ENCODE results near the gene RASGEF1B. TPM values are rescaled to one million over a fixed set of nuclear protein-coding genes. Genes with fewer than 3 reads are reported as not detected.

RASGEF1B gene
- total and polyA plus RNA-seq, 9 of the 15 experiments (the other 6 are each of a cell fraction or from before 2014, with no cell fraction given) = 0.04 to 0.57 (median 0.22) TPM

GRCh38 chr4:81471588-81472280 lies at the start of gene RASGEF1B (continued):
- TF ChIP-seq ZBTB49 (CRISPR knock-in tag; IDR thresholded peaks at IDR 0.05; ENCODE audit: borderline replicate concordance) (no peak), FOXJ3 (CRISPR knock-in tag; IDR thresholded peaks at IDR 0.05) (no peak), NCOA4 (IDR thresholded peaks at IDR 0.05; ENCODE audit: partially characterized antibody) (no peak)

- H3K9ac ChIP-seq (ENCODE audit: insufficient read depth in 1 of 2, low read depth in 2 of 2, low read length in 2 of 2) = no peak overlapping the region
- ATAC-seq = no peak
- no peaks in the 10 kb centered on the region for H3K4me1 ChIP-seq (replicated peaks in 1 of 2; ENCODE audit: control insufficient read depth in 2 of 2, insufficient read depth in 2 of 2, low read length in 2 of 2)
- H2AFZ ChIP-seq (ENCODE audit: low read depth, low read length) = no peak overlapping the region
- FAIRE-seq = no peak
- no peaks in the 10 kb centered on the region for H3K9me3 ChIP-seq (replicated peaks; ENCODE audit: control insufficient read depth, insufficient read depth, low read depth, low read length)
- no peaks in the 10 kb centered on the region for H3K9me1 ChIP-seq (ENCODE audit: control insufficient read depth, insufficient read depth, low read length)
- WGBS (ENCODE audit: insufficient coverage, low coverage, missing lambda C conversion rate) = 2% methylated on average over 6 of the region's 6 CpGs
- no peaks in the 10 kb centered on the region for H3K27me3 ChIP-seq (ENCODE audit: control insufficient read depth in 2 of 2, insufficient read depth in 2 of 2, low read length in 2 of 2)
- no peak overlapping the region for H3K4me2 ChIP-seq (ENCODE audit: insufficient read depth, low read length)
- no peaks in the 10 kb centered on the region for H3K79me2 ChIP-seq (ENCODE audit: control insufficient read depth, insufficient read depth, low read length)
- in situ Hi-C loops (cut with MboI) = no loop called here
- DNase-seq (ENCODE audit: extremely low read depth in 1 of 4, low spot score in 3 of 4) = no peak
- BruUV-seq (replicated peaks) = no TSS peak
- ChIA-PET CTCF (ENCODE audit: low intra/inter-chr PET ratio) (no interaction called here), POLR2A (interaction anchor here (0.6 kb wide), 1 partner anchor 1484 kb away, joined by 3 read pairs; no protein-coding TSS in a partner anchor)
- no peak overlapping the region for H3K27ac ChIP-seq (ENCODE audit: extremely low read depth, low read depth, low read length)
- H3K4me3 ChIP-seq = no peak overlapping the region
- intact Hi-C loops (cut with micrococcal nuclease) = no loop called here
- H4K20me1 ChIP-seq (replicated peaks; ENCODE audit: control insufficient read depth, insufficient read depth, low read length) = no peaks in the 10 kb centered on the region
- no peaks in the 10 kb centered on the region for H3K36me3 ChIP-seq (ENCODE audit: control insufficient read depth, insufficient read depth, low read length)
- TF ChIP-seq ZNF584 (CRISPR knock-in tag; IDR thresholded peaks at IDR 0.05; ENCODE audit: low read depth) (no peak), ZNF217 (CRISPR knock-in tag; IDR thresholded peaks at IDR 0.05) (no peak), ZNF280B (CRISPR knock-in tag; IDR thresholded peaks at IDR 0.05) (no peak), NONO (IDR thresholded peaks at IDR 0.05; ENCODE audit: low read depth in 2 of 2, low read length in 1 of 2) (no peak), FOXA3 (CRISPR knock-in tag; conservative IDR thresholded peaks at IDR 0.05 in 1 of 2, IDR thresholded peaks at IDR 0.05 in 1 of 2) (no peak), MLX (CRISPR knock-in tag; conservative IDR thresholded peaks at IDR 0.05) (no peak), CBX3 (IDR thresholded peaks at IDR 0.05; ENCODE audit: borderline replicate concordance in 1 of 2, low read length in 2 of 2) (no peak), MCM5 (IDR thresholded peaks at IDR 0.05; ENCODE audit: low read depth) (no peak), RFX1 (IDR thresholded peaks at IDR 0.05) (no peak)
These were observed 48.1 kb upstream of the RASGEF1B start for GRCh38 chr4:81519856-81520255.

All from K562 (cell line).